Loucy (cell line): ENCODE data around the gene NID2.

Source experiments
- CTCF ChIP-seq: fragments of 200-600 bp; sonication (generic); conservative IDR thresholded peaks from 2 replicates; pipeline ENCODE4 v1.5.1; 2014; ENCODE audit warnings: mild to moderate bottlenecking, antibody characterized with exemption, low read length
- EZH2phosphoT487 ChIP-seq: fragments of 200-600 bp; IDR thresholded peaks from 2 replicates; pipeline ENCODE4 v1.6.1; 2018; ENCODE audit warnings: antibody characterized with exemption, mild to moderate bottlenecking, moderate library complexity, borderline replicate concordance

GRCh38 chr14:52086711-52087110, 17.9 kb upstream of the NID2 start:
- TF ChIP-seq CTCF (no peak), EZH2phosphoT487 (no peak)
